SHP77 (cell line): ENCODE measurements around the gene DDR2.
A peak's percentile ranks its signal among the peaks of the same experiment; 100 is the strongest.
"Not testable (repeated sequence)": the region's sequence is repeated elsewhere in the genome, so short reads cannot be mapped to it uniquely, and the experiment has no call there.

Experiments
- DNase-seq, 2 experiments: peaks; one replicate each; lab custom pipeline; 2025; lab: John Stamatoyannopoulos, UW

Gene DDR2

DNA sequence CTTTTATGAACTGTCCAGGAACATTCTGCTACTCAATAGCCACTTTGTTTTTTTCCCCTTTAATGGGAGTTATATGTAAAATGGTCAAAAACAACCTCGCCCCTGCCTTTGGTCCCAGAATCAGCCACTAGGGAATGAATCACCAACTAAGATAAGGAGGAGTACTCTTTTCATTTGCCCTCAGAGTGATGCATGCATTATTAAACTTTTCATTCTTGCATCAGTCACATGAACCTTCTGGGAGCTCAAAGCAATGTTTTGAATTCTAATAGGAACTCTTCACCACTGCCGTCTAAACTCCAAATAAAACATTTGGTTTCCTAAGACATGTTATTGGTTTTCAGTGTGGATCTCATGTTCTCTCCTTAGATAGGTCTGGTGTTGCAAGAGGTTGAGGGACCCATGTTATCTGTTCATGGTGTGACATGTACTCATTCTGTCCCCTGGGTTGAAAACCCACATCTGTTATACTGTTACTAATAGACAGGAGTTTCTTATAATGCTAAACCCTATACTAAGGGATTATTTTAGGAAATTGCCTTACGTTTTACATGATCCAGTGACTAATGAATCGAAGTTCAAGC, 140.4 kb downstream of the DDR2 start:
- no peak for DNase-seq

DNA sequence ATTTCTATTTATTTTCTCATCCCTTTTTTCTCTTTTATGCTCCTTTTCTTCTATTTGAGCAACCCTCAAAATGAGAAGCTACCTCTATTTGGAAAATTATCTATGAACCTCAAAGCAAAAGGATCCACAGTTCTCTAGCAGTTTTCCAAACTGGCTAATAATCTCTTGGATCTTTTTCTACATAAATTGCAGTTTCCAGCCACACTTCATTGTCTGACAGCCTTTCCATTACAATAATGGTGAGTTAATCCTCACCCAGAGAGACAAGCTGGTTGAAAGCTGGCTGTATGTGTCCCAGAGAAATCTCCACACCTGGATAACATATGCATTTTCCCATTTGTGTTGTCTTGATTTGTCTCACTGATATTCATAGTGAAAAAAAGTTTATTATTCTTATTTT, 141.7 kb downstream of the DDR2 start:
- DNase-seq: no peak

DNA sequence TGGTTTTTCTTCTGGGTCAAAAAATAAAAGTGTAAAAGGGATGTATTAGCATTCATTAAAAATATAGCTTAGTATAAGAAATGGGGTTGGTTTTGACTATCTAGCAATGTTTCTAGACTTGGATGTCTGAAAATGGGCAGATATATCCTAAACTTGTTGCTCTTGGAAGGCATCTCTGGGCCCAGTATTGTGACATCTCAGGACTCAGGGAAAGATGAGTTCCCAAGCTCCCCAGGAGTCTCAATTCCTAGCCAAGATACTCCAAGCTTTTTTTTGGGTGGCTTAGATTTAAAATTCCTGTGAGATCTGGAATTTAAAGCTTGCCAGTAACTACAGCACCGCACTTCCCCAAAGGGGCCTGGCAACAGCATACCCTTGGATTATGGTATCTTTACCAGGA, 146.8 kb downstream of the DDR2 start:
- DNase-seq: no peak

DNA sequence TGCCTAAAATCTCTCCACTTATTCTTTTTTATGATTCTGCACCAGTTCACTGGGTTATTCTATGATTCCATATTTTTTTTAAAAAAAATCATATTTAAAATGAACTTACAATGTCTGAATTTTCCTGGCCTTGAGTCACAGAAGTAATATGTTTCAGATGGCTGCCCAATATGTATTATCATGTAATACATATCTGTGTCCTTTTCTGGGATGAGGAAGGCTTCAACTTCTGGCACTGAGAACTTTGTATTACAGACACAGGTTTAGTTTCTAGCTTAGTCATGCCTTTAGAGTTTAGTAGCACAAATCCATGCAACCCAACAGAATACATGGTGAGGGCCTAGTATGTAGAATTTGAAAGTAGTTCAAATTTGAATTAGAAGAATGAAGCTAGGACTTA, 150.4 kb downstream of the DDR2 start:
- no peak for DNase-seq

GRCh38 chr1:162784926-162785325, 152.7 kb downstream of the DDR2 start:
- DNase-seq: not testable (repeated sequence)

DNA sequence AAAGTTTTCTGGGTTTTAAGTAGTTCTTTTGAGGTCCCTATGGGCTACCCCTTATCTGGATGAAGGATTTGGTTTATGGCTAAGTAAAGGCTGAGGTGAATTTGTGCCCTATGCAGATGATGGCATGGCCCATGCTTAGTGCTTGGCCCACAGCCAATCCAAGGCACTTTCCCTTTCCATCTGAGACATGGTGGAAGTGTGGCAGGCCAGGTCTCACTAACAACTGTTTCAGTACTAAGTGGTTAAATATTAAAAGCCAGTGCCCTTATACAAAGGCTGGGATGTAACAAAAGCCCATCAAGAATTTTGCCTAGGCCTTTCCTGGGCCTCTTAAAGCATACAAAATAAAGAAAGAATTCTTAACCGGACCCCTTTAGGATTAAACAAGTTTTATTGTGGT, 156.5 kb downstream of the DDR2 start:
- not testable (repeated sequence) for DNase-seq

- DNase-seq: peak; percentile 86 to 88
Measured at GRCh38 chr1:162790303-162790984, 158.2 kb downstream of the DDR2 start, which contains the start of gene HSD17B7. HSD17B7 (plus strand) TSS chr1:162790702; CDS start chr1:162790801, 99 bp downstream.

GRCh38 chr1:162790985-162791357, 158.7 kb downstream of the DDR2 start:
- peak; percentile 10 to 36 for DNase-seq

GRCh38 chr1:162794284-162794683, 162.0 kb downstream of the DDR2 start:
- not testable (repeated sequence) for DNase-seq

DNA sequence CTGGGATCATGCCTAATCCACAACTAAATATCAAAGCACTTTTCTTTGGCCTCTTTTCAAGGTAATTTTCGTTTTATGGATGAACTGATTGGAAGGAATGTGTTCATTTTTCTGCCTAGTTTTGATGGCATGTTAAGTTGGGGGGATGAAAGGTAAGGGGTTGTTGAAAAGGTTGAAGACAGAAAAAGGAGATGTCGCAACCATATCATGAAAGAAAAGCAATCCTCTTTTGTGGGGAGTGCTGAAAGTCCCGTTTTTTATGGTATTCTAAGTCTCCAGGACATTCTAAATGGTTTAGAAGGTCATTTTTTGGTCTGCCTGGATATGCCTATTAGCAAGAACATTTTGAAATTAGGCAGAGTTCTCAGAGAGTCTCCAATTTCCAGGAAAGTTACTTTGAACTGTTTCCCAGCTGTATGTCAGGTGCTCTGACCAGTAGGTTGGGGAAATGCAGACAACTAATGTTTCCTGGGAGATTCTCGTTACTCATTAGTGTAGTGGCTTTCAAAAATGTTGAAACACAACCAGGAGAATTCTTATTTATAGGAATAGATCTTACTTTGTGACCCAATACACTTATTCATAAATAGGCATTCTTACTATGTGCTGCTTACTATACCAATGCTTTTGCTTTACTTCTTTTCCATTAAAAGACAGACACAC, 164.5 kb downstream of the DDR2 start:
- DNase-seq: not testable (repeated sequence)

DNA sequence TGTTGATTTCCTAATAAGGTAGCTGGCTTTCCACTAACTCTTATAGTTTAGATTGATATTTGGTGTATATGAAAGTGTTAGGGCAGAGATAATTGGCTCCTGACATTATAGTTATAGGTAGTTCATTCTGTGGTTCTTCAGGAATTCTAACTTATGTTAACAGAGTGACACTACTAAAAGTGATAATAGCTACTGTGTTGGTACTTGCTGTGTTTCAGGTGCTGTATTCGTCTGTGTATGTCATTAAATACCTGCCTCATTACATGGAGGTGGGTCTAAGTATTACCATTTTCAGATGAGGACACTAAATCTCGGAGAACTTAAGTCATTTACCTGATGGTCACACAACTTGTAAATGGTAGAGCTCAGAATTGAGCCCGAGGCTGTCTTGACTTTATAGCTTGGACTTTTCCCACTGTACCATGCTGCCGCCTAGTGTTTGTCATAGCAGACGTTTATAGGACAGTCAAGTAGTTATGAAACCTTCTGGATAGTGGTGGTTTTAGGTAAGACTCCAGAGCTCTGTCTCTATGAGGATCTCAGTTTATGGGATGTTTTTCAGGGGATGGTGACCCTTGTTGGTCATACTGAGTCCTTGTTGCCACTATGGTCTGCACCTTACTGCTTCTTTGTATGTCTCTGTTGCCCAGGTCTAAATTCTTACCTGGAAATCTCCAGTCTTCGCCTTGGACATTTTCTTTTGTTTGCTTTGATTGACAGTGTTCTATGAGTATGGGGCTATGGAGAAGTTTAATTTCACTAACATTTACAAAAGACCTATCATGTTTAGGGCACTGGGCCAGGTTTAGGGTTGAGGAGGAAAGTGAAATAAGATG, 167.9 kb downstream of the DDR2 start:
- DNase-seq: peak; percentile 60 to 68

GRCh38 chr1:162807503-162807902, 175.2 kb downstream of the DDR2 start:
- not testable (repeated sequence) for DNase-seq

DNA sequence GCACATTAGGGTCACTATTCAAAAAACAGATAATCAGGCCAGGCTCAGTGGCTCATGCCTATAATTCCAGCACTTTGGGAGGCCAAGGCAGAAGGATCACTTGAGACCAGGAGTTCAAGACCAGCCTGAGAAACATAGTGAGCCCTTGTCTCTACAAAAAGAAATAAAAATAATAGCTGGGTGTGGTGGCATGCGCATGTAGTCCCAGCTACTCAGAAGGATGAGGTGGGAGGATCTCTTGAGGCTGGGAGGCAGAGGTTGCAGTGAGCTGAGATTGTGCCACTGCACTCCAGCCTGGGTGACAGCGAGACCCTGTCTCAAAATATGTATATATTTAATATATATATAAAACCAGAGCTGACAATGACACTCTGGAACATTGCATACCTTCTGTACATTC, 180.1 kb downstream of the DDR2 start:
- DNase-seq: not testable (repeated sequence)

GRCh38 chr1:162818136-162818535, 185.9 kb downstream of the DDR2 start:
- not testable (repeated sequence) for DNase-seq

DNA sequence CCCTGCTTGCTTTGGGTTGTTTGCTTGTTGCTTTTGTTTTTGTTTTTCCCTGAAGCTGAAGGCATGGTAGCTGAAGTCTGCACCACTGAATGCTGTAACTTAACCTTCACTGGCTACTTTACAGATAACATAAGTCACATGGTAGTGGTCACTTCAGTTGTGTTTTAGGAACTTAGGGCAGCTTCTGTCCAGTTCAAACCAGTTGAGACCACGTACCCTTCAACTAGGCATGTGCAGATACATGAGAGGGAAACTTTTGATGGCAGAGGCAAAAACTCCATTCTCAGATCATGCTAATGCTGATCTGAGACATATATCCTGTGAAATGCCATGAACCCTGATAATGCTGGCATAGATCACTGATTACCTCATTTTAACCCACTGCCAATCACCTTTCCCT, 186.4 kb downstream of the DDR2 start:
- DNase-seq: not testable (repeated sequence)

DNA sequence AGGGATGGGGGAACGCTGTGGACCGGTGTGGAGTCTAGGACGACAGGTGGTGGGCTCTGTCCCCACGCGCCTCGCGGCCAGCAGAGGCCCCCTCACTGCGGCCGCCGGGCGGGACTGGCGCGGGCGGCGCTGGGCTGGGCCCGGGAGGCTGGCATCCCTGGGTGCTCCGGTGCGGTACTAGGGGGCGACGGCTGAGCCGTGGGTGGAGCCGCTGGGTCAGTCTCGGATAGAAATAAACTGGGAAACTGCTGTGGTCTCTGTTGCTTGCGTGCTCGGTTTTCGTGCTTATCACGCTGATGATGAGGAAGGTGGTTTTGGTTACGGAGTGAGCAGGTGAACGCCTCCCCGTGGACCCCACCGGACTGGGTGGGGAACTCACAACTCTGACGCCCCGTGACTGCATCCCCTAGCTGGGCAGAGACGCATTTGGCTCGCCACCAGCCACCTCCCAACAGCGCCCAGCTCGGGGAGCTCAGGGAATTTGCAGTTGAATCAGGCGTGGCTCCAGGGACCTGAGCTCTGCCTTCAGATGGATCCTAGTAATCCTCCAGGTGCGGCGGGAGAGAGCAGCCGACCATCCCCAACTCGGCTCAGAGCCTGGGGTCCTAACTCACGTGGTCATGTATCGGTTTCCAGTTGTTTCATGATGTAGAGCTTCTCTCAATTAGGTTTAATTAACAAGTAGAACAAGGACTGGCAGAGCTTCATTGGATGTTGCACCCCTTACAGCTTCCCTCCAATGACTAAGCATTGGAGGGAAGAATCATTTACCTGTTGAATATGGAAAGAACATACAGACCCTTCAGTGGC, 190.3 kb downstream of the DDR2 start:
- DNase-seq: no peak

DNA sequence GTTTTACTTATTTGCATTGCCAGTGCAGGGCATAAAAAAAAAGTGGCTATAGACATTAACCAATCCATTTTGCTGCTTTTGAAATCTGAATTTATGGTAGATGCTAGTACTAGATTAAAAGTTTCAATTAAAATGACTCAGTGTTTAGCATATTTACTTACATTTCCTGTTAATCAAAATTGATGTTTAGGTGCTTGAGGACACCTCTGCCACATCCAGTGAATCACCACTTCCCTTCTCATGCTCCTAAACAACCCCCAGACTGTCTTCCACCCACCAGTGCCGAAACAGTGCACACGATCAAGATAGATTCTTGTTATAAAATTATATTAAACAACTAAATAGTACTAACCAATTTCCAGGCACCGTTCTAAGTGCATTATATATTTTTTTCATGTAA, 191.0 kb downstream of the DDR2 start:
- no peak for DNase-seq

DNA sequence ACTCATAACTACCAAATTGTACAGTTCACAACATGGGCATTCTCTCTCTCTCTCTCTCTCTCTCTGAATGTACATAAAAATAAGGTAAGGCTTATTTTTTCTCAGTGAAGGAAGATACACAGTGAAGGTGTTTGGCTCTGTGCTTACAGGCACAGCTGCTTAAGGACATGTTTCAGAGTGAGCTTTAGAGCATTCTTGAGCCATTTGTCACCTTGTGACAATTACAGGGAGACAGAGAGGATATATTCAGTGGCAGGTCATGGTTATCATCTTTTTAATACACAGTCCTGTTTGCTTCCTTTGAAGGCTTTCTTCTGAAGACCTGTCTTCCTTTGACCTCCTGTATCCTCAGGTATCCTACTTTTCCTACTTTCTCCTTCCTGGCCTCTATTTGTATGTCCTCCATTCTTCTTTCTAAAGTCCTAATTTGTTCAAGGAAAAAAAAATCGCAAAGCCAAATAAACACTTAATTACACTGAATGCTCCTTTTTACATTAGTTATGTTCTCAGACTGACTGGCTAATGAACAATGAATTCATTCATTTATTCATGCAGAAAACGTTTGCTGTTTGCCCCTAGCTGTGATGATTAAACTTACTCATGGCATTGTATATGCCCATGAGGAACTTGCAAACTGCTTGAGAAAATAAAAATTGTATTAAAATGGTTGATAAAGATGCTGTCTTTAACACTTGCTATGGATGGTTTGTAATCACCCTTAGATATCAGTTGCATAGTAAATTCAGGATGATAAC, 191.7 kb downstream of the DDR2 start:
- DNase-seq: no peak

DNA sequence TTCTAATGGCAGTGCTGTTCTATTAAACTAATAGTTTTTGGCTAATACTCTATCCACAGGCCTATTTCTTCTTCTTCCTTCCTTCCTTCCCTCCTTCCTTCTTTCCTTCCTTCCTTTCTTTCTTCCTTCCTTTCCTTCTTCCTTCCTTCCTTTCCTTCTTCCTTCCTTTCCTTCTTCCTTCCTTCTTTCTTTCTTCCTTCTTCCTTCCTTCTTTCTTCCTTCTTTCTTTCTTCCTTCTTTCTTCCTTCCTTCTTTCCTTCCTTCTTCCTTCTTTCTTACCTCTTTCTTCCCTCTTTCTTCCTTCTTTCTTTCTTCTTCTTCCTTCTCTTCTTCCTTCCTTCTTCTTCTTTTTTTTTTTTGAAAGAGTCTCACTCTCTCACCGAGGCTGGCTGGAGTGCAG, 197.0 kb downstream of the DDR2 start:
- no peak for DNase-seq

GRCh38 chr1:162832470-162832869, 200.2 kb downstream of the DDR2 start:
- DNase-seq: no peak
